Effector CD8-positive, alpha-beta T cell (primary cell): ENCODE measurements around the gene COG4.

Experiments
- DNase-seq: peaks from one replicate; lab custom pipeline; 2025; lab: John Stamatoyannopoulos, UW

The COG4 gene

DNA sequence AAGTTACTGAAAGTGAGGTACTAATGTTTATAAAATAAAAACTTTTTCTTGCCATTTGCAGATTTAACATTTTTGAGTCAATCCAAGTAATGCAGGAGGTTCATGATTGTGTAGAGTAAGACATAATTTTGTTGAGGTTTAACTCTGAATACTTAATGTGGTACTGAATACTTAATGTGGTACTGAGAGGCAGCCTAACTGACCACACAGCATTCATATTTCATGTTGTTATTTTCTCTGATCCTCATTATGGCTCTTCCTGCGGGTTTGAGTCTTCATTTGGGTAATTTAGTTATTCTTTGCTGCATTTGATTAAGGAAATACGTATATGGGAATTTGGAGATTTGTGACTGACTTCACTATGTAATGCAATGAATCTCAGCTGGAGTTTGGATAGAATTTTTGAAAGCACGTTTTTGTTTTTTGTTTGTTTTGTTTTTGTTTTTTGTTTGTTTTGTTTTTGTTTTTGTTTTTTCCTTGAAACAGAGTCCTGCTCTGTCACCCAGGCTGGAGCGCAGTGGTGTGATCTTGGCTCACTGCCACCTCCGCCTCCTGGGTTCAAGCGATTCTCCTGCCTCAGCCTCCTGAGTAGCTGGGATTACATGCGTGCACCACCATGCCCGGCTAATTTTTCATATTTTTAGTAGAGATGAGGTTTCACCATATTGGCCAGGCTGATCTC, 4.1 kb upstream of the COG4 start:
- no peak for DNase-seq

DNA sequence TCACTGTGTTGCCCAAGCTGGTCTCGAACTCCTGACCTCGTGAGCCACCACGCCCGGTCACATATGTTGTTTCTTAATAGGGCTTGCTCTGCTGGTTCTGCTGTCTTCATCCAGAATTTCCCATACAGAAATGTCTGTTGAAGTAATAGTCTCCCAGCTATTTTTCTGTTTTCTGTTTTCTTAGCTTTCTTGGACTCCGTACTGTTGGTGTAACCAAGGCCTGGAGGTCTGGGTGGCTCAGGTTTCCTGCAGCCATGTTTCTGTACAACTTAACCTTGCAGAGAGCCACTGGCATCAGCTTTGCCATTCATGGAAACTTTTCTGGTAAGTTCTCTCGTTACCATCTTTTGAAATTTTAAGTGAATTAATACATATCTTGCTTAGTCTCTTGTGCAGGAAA, 3.0 kb upstream of the COG4 start:
- no peak for DNase-seq

DNA sequence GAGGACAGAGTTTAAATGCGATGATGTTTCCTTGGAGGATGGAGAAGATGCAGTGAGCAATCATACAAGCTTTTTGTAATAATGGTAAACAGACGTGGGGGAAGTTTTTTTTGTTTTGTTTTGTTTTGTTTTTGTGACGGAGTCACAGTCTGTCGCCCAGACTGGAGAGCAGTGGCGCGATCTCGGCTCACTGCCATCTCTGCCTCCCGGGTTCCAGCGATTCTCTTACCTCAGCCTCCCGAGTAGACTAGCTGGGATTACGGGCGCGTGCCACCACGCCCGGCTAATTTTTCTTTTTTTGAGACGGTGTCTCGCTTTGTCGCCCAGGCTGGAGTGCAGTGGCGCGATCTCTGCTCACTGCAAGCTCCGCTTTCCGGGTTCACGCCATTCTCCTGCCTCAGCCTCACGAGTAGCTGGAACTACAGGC, 1.1 kb upstream of the COG4 start:
- DNase-seq, result peak; percentile 11

DNA sequence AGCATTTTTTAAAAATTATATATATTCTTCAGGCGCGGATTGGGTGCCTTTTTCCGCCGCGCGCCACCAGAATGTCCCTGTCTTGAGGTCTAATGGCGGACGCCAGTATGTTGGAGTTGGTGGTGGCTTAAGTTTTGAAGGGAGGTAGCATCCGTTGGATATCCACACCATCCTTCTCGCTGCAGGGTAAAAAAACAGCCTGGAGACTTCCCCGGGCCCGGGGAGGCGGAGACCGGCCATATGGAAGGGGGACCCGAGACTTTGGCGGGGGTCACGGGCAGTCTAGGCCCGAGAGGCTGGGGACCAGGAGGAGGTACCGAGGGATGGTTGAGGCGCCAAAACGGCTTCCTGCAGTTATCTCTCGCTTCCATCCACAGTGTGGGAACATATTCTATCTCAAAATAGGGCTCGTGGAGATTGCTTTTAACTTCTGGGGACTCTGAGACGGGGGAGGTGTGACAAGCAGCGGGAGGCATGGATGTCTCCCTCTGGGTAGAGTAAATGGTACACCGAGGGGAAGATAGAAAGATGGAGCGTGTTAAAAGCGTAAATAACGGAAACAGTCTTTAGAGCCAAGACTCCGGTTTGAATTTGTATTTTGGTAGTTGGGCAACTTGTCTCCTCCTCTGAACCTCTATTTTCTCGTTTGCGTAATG, 517 bp upstream of the COG4 start, which contains the start of gene SF3B3:
TSS of gene SF3B3 (plus strand) at position 74 of the 656 bp plus-strand sequence. CDS start 2,841 bp downstream, outside the sequence.
- peak; percentile 77 for DNase-seq

DNA sequence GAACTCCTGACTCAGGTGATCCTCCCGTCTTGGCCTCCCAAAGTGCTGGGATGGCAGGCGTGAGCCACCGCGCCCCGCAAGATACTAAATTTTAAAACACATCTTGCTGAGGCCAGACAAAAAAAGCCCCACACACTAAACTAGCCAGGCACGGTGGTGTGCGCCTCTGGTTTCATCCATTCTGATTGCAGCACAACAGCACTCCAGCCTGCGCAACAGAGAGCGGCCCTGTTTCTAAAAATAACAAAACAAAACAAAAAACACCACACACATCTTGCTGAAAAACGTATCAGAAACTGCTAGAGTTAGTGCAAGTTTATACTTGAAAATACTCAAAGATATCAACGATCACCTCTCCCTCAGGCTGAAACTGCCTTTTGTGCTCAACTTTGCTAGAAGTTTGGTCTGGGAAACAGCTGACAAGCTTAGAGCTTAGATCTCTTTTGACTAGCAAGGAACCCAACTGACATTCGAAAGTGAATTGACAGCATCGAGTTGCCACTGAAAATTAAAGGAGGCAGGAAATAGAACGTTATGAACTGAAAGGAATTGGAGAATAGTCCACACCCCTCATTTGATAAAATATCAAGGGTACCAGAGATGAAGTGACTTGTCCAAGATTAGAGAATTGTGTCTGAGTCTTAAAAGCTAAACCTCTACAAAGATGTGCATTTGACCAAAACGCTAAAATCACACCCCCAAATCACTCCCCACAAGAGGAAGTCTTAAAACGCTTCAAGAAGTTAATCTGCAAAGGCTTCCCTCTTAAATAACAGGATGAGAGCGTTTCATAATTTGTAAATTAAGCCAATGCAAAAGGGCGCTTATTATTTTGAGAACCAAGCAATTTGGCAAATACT, 908 bp downstream of the COG4 start:
- no peak for DNase-seq

DNA sequence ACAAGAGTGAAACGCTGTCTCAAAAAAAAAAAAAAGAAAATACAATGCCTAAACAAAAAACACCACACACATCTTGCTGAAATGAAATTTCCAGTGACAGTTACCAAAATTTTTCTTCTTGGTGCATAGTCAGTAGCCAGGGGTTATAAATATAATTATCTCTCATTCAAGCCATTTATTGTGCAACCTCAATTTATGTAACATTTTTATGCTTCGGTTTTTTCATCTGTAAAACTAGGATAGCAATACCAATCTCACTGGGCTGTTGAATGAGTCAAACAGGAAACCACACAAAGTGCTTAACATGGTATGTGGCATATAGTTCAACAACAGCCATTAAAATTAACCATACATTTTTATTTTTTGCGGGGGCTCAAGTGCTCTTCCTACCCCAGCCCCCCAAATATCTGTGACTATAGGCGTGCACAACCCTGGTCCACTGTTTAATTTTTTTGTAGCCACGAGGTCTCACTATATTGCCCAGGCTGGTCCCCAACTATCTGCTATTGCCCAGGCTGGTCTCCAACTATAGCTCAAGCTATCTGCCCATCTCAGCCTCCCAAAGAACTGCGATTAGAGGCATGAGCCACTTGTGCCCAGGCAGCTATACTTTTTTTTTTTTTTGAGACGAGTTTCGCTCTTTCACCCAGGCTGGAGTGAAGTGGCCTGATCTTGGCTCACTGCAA, 2.6 kb downstream of the COG4 start:
- DNase-seq, result no peak

DNA sequence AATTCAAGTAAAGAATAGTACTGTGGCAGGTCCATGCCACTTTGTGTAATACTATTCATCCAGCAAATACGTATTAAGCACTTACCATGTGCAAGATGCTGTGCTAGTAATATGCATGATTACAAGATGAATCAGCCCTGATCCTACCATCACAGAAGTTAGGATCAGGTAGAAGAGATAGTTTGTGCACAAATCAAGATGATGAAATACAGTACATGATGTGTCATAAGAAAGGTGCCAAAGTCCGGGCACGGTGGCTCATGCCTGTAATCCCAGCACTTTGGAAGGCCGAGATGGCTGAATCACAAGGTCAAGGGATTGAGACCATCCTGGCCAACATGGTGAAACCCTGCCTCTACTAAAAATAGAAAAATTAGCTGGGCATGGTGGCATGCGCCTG, 10.9 kb downstream of the COG4 start:
- no peak for DNase-seq

DNA sequence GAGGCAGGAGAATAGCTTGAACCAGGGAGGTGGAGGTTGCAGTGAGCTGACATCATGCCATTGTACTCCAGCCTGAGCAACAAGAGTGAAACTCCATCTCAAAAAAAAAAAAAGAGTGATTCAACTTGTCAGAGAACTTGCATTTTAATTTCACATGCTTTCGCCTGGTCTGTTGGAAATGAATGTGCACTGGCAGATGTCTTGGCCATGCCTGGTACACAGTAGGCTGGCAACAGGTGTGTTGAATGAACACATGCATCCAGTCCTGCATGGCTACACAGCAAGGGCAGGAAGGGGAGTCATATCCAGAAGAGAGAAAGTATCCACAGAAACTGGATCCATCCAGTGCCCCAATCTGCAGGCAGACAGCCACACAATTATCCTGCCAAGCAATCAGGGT, 11.5 kb downstream of the COG4 start:
- no peak for DNase-seq

DNA sequence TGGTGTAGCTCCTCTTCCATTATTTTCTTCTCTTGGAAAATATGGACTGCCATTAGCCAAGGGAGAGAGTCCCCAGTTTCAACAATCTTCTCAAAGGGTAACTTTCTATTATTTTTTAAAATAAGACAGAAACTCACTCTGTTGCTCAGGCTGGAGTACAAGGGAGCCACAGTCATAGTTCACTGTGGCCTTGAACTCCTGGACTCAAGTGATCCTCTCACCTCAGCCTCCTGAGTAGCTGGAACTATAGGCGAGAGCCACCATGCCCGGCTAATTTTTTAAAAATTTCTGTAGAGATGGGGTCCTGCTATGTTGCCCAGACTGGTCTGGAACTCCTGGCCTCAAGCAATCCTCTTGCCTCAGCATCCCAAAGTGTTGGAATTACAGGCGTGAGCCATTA, 13.1 kb downstream of the COG4 start:
- DNase-seq, result no peak

DNA sequence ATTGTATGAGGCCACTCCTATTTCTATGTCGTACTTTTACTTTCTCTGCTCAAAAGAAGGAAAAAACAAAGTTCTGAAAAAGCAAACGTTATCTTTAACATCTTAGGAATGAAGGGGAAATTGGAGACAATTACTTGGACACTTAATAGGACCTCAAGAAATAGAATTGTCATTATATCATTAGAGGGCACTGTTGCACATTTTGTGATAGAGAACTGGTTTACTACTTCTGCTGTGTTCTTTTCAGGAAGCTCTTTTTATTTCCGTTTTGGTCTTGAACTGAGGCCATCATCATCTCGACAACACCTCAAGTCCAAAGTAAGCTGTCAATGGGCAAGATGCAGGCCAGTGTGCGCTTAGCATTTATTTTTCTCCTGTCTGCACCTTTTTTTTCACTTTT, 14.6 kb downstream of the COG4 start:
- DNase-seq, result no peak

DNA sequence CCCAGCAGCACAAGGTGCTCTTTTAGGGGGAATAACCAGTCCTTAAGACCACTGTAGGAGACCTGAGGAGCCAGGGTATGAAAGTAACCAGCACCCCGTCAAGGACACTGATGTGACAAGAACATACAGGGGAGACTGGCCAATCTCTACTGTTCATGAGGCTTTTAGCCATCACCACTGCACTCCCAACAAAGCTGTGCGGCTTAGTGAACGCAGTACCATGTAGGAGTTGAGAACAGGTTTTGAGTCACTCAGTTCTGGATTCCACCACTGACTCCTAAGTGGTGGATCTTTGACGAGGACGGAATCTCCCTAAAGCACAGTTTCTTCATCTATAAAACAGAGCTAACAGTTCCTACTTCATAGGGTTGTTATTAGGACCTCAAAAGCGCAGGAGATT, 26.8 kb downstream of the COG4 start:
- no peak for DNase-seq

DNA sequence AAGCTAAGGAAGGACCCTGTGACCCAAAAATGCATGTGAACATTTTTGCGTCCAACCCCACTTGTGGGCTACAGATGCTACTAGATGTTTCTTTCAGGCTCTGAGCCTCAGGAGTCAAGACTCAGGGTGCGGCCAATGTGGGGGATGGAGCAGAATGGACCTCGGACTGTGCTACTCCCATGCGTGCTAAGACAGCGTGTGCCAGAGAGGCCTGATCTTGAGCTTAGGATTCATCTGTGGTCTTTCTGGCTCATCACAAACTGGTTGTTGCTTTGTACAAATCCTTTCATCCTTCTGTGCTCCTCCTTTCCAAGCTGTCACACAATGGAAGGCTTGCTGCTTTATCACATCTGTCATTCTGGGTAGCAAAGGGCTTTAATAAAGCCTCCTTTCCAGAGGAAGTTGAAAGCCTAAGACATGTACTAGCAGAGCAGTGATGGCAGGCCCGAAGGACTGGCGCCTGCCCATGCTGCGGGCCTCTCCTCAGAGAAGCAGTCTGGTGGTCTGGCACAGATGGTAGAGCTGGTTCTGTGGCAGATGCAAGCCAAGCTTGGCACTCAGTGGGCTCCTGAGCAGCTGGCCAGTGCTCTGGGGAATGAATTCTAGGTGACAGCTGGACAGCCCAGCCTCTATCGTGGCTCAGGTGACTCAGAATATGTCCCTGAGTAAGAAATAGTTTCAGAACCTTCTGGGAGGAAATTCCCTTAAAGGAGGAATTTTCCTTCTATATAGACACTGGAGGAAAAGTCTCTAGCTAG, 27.8 kb downstream of the COG4 start:
- no peak for DNase-seq

DNA sequence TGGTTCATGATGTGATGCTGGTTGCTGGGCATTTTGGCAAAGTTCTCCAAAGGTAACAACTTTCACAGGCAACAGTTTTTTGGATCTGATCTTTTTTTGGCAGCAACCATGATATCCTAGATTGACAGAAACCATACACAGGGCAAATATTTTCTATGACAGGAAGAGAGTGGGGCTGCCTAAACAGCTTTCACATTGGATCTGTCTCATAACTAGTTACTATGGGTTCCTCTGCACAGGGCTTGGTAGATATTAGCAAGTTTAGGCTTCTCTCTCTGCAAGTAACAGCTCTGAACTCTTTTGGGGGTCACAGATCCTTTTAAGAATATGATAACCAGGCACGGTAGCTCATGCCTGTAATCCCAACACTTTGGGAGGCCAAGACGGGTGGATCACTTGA, 28.6 kb downstream of the COG4 start:
- DNase-seq, result no peak

DNA sequence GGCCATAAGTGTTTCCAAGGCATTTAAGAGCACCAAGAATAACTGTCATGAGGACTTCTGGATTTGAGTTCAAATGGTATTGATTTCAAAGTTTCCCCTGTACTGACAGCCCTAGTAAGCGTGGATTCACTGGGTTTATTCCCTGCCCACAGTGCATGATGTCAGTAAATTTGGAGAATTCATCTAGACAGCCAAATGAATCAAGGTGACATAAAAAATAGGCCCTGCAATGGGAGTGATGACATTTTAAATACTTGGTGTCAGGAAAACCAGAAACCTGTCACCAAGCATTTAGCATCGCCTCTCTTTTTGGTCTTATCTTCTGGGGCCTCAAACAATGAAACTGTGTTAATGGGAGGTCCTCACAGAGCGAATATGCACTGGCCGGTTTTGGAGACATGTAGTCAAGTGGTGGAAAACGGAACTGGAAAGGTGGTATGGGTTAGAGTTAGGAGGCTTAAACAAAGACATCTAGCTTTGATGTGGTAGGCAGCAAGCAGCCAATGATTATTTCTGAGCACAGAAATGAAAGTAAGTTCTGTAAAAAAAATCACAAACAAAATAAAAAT, 29.1 kb downstream of the COG4 start:
- no peak for DNase-seq

DNA sequence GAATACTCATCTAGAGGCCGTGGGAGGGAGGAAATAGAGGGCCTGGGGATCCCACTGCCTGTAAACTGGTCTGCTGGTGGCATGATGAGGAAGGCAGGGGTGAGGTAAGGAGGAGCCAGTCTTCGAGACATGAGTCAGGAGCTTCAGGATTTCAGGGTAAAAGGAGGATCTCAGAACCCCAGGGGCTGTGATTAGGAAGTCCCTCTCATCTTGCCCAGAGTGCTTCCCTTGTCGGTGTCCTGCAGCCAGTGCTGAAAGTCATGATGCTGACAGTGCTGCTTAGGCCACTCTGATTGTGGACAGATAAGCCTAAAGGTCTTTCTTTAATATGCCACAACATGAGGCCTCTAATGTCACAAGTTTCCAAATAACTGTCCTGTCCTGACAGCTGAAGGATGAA, 29.6 kb downstream of the COG4 start:
- DNase-seq, result no peak

DNA sequence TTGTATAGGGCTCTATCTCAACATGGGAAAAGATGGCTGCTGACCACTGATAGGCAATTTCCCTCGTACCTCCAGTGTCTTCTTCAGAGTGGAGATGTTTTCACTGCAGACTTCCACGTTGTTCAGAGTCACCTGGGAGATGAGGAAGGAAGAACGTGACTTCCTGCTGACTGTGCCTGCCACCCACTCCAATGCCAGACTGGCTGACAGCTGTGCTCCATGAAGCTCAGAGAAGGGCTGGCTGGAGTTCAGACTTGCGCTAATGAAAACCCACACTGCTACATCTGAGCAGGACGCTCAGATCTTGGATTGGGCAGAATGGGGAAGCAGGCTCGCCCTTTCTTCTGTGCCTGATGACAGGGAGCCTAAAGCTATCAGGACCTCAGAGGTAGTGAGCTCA, 33.1 kb downstream of the COG4 start:
- no peak for DNase-seq

DNA sequence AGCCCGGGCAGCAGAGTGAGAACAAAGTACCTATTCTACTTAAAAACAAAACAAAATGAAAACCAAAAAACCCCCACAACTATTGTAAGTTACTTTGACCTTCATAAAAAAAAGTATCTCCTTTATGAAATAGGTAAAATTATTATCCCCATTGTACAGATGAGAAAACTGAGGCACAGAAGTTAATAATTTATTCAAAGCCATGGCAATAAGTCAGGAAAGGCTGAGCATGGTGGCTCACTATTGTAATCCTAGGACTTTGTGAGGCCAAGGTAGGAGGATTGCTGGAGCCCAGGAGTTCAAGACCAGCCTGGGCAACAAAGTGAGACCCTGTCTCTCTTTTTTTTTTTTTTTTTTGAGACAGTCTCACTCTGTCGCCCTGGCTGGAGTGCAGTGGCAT, 38.5 kb downstream of the COG4 start:
- no peak for DNase-seq

DNA sequence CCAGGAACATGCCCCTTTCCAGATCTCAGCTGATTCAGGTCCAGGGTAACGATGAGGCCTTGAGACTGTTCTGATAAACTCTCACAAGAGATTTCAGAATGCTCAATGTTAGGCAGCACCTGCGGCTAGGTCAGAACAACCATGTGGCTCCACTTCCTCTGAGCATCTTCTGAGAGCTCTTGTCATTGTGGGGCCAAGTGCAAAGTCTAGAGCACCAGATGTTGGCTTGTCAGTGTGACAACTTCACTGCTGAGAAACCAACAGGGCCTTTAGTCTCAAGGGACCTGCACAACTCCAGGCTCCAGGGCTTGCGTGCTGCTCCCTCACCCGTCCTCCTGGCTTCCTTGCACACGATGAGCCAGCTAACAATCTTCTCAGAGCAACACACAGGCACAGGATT, 39.9 kb downstream of the COG4 start:
- no peak for DNase-seq

DNA sequence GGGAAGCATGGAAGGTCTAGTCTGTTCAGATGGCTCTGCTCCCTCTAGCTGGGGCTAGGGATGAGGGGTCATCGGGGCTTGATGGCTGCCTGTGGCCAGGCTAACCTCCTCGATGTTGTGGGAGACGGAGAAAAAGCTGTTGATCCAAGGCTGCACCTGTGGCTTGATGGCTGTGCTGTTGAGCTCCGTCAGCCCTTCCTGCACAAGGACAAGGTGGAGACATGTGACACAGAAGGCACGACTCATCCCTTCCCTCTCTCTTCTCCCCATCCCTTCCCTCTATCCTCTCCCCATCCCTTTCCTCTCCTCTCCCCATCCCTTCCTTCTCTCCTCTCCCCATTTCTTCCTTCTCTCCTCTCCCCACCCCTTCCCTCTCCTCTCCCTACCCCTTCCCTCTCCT, 40.7 kb downstream of the COG4 start:
- no peak for DNase-seq

DNA sequence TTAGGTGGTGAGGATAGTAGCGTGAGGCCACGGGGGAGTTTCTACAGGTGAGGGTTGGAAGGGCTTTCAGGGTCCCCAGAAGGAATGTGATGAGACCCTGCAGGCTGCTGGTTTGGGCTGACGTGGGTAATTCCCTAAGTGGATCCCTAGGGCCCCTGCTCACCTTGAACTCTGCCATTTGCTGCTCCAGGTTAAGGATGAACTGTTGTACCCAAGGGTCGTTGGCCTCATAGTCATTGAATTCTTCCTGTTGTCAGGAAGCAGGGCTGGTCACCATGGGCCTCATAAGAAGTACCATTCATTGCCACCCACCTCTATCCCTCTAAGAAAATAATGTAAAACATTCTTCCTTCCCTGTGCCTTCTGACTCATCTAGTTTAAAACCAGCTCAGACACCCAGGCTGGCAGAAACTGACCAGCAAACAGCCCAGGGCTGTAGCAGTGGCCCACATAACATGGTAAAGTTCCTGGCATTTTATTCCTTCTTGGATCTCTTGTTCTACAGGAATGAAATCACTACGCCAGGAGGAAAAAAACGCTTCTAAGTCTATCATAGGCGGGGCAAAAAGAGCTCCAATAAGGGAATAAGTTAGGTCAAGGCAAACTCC, 41.3 kb downstream of the COG4 start:
- no peak for DNase-seq
